Hippocampal formation (tissue), 2 donors: ENCODE measurements around the gene DNAH12.
"Not testable (repeated sequence)": the region's sequence is repeated elsewhere in the genome, so short reads cannot be mapped to it uniquely, and the experiment has no call there.

Experiments
- DNase-seq, 2 donors: peaks; one replicate each; lab custom pipeline; 2025; lab: John Stamatoyannopoulos, UW

Gene DNAH12

GRCh38 chr3:57309769-57310360 lies 234.3 kb downstream of the DNAH12 start:
- no peak for DNase-seq

DNA sequence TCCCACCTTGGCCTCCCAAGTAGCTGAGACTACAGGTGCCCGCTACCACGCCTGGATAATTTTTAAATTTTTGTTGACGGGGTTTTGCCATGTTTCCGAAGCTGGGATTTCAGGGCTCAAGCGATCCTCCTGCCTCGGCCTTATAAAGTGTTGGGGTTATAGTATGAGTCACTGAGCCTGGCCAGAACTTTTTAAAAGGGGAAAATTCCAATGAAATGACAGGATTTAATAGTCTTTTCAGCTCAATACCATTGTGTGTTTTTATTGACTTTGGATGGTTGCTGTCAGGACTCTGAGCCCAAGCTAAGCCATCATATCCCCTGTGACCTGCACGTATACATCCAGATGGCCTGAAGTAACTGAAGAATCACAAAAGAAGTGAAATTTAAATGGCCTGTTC lies 240.6 kb downstream of the DNAH12 start:
- not testable (repeated sequence) for DNase-seq

DNA sequence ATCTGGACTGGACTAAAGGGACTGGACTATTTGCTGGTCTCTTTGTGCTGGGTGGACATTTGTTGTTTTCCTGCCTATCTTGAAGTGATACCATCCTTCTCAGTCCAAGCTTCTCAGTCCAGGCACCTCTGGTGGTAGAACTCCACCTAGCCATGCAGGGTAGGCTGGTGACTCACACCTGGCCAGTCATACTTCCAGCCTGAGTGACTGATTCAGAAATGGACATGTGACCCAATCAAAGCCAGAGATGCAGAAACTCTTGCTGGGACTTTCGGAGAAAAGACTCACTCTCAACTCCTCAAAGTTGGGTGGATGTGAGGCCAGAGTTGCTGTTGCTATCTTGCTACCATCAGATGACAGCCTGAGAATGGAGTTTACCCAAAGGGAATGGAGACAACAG lies 246.1 kb downstream of the DNAH12 start:
- DNase-seq = no peak

DNA sequence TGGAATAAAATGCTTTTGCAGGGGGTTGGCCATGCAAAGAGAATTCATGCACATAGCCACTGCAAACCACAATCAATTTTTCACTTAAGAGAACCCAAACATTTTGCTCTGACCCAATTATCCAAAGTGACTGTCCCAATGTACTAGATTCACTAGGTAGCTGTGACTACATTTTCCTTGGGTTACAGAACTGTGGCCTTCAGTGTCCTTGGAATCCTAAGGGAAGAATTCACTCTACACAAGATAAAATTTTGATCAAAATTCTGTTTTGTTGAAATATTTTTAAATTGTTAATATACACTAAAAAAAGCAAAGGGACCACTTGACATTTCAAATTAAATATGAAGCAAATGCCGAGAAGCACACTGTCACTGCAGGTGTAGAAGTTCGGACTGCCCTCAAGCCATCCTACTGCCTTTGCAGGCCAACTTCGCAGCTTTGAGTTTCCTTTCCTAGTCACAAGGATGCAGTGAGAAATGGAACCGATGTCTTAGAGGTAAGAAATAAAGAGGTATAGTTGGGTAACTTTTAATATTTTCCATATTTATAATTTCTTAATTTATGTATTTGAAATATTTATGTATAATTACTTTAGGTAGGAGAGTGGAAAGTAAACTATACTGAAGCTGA lies 251.1 kb downstream of the DNAH12 start:
- DNase-seq = no peak

GRCh38 chr3:57292159-57292896 lies 251.8 kb downstream of the DNAH12 start, which contains the start of gene ASB14:
Gene ASB14 (minus strand): TSS chr3:57292685. CDS start chr3:57292033, 652 bp downstream.
- no peak for DNase-seq

DNA sequence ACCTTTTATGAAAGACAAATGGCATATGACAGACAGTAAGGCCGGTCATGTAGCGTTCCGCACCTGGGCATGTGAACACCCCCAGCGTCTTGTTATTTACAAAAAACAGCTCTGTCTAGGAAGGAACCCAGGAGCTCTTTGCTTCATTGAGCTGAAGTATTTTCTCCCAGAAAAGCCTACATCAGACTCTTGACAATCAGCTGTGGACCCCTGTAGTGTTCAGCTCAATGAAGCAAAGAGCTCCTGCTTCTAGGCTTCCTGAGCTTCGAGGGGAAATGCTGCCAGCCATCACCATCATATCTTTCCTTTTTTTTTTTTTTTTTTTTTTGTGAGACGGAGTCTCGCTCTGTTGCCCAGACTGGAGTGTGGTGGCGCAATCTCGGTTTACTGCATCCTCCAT lies 255.7 kb downstream of the DNAH12 start:
- DNase-seq = no peak

- DNase-seq = no peak
Observed at GRCh38 chr3:57287205-57287604, 256.9 kb downstream of the DNAH12 start.

DNA sequence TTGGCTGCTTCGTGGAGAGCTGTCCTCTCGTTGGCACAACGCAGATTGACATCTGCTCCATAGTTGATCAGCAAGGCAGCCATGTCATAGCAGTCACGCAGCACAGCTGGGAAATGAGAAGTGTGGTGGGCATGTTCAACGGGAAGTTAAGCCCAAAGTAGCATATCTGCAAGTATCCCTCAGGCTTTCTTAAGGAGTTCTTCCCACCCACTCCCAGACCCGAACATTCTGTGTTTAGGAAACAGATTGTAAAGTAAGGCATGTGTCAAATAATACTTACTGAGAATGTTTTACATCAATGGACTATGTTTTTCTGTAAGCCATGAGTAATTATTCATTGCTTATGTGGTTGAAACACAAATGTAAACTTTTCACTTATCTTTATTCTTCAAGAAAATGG lies 260.8 kb downstream of the DNAH12 start:
- DNase-seq = no peak

GRCh38 chr3:57281715-57282114 lies 262.4 kb downstream of the DNAH12 start:
- no peak for DNase-seq

GRCh38 chr3:57279685-57280084 lies 264.5 kb downstream of the DNAH12 start:
- no peak for DNase-seq

DNA sequence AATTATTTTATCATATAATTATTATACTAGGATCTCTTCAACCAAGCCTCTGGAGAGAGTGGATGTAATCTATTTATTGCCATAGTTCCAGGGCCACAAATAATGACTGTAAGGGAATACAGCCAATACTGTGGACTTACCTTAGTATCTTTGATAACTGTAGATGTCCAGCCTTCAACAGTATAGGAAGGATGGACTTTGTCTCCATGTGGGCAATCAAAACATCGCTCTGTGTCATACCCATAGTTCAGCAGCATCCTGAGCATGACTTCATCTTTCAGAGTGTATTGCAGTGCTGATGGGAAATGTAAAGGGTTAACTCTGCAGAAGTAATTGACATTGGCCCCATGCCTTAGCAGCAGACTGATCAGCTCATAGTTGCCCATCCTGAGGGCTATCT lies 265.9 kb downstream of the DNAH12 start:
- DNase-seq = no peak

DNA sequence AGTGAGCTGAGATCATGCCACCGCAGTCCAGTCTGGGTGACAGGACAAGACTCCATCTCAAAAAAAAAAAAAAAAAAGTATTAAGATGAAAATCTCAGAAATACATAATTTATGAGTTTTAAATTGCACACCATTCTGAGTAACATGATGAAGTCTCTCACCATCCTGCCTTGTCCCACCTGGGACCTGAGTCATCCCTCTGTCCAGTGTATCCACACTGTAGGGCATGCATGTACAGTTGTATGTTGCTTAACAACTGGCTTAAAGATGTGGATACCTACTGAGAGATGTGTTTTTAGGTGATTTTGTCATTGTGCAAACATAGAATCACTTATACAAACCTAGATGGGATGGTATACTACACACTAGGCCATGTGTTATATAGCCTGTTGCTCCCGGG lies 268.8 kb downstream of the DNAH12 start:
- DNase-seq = no peak

DNA sequence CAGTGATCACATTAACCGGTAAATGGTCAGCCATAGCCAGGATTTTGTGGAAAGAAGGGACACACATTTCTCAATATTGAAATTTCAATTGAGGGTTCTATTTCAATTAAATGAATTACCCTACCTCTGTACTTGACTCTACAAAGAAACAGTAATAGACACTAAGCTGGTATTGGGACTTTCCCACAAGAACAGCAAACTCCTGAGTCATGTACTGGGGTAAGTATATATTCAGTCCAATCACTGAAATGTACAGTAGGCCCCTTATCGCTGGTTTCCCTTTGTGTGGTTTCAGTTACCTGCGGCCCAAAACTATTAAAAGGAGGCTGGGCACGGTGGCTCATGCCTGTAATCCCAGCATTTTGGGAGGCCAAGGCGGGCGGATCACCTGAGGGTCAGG lies 269.3 kb downstream of the DNAH12 start:
- DNase-seq = no peak

DNA sequence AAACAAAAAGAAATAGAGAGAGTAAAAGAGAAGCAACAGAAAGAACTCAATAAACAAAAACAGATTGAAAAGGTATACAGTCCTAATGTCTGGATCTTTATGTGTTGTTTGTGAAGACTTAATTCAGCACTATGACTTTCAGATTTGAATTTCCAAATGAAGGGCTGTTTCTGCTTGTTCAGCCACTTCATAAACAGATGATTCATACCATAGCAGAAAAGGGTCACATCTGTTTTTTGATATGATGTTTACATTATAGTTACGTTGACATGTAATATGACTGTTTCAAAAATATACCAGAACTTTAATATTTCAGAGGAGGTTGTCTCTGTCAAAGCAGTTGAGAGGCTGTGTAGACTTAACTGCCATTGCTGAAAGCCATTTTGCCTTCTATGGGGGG lies 275.7 kb downstream of the DNAH12 start:
- no peak for DNase-seq

DNA sequence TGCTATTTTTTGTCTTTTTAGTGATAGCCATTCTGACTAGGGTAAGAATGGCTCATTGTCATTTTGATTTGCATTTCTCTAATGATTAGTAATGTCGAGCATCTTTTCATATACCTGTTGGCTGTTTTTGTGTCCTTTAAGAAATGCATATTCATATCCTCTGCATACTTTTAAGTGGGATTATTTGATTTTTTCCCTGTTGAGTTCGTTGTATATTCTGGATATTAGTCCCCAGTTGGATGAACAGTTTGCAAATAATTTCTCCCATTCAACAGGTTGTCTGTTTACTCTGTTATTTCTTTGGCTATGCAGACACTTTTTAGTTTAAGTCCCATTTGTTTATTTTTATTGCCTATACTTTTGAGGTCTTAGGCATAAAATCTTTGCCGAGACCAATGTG lies 282.2 kb downstream of the DNAH12 start:
- no peak for DNase-seq

DNA sequence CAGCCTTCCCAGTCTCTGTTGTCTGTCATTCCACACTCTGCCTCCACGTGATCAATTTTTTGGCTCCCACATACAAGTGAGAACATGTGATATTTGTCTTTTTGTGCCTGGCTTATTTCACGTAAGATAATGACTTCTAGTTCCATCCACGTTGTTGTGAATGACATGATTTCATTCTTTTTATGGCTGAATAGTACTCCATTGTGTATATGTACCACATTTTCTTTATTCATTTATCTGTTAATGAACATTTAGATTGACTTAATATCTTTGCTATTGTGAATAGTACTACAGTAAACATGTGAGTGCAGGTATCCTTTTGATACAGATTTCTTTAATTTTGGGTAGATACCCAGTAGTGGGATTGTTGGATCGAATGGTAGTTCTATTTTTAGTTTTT lies 283.0 kb downstream of the DNAH12 start:
- no peak for DNase-seq

DNA sequence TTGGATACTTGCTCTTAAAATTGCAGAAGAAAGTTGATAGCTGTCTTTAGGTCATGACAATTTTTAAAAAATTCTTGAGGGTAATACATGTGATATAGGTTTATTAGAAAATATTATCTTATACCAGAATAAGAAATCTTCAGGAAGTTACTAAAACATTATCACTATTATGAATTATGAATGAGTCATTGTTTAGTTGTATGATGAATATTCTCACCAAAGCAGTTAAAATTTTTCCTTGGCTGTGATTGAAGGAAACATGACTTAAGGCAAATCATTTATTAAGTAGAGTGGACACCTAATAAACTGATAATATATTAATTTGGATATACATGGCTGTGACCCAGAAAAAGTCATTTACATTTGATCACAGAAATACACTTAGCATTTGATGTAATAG lies 286.5 kb downstream of the DNAH12 start:
- DNase-seq = no peak

GRCh38 chr3:57256844-57257243 lies 287.3 kb downstream of the DNAH12 start:
- DNase-seq = no peak

- DNase-seq = no peak
Observed at GRCh38 chr3:57252404-57252803, 291.7 kb downstream of the DNAH12 start.

DNA sequence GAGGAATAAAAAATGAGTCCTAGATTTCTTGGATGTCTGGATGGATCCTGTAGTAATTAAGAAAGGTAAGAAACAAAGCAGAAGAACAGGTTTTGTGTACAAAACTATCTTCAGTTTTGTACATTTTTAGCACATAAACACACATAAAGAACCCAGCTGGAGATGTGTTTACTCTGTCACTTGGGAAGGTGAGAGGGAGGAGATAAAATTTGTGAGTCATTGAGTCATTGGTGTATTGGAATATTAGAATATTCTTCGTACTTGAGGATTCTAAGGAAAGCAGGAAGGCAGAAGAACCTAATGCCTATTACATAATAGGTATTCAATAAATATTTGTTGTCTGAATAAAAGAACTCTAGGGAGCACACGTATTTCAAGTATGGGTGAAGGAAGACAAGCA lies 299.2 kb downstream of the DNAH12 start:
- DNase-seq = no peak
